Mucosa of descending colon (tissue), 3 donors: ENCODE measurements around the gene LIAS. TPM values are rescaled to one million over a fixed set of nuclear protein-coding genes. Genes with fewer than 3 reads are reported as not detected.

Source experiments
- ATAC-seq: fragments of 200-7000 bp; cut with Tn5 transposase; one replicate; pipeline ENCODE4 v1.9.1; 2020; ENCODE audit warnings: mild to moderate bottlenecking, moderate library complexity
- DNase-seq, 3 donors: peaks; one replicate each; pipeline ENCODE4 v3.0.0-alpha.2; 2020
- H3K36me3 ChIP-seq: fragments of 200-600 bp; one replicate; pipeline ENCODE4 v1.8.0; 2021; ENCODE audit warnings: low read depth, mild to moderate bottlenecking
- H3K4me1 ChIP-seq: fragments of 200-600 bp; one replicate; pipeline ENCODE4 v1.8.0; 2021; ENCODE audit warnings: low read depth, mild to moderate bottlenecking
- H3K4me3 ChIP-seq: fragments of 200-600 bp; one replicate; pipeline ENCODE4 v1.8.0; 2021; ENCODE audit warnings: mild to moderate bottlenecking
- H3K9me3 ChIP-seq: fragments of 200-600 bp; one replicate; pipeline ENCODE4 v1.8.0; 2021; ENCODE audit warnings: mild to moderate bottlenecking
- intact Hi-C, 2 donors: fragments of 100-400 bp; cut with DNase I in 1 of 2; cut with micrococcal nuclease in 1 of 2; formaldehyde crosslinking; loops; one replicate each; pipeline versions ENCODE4 v1.11.0 to v1.11.1; 2022; cut with DNase I, micrococcal nuclease
- total RNA-seq, 3 donors: library from RNA; stranded (reverse); fragmentation: NEBNext Ultra II Directional in 2 of 3; extraction: Animal tissue kit (Norgen Biotek cat#: 25700) in 2 of 3; gene quantifications; one replicate each; pipeline versions ENCODE4 v1.2.1 to v1.2.4, GENCODE V29; 2021 to 2023
- TF ChIP-seq, protein P1 (sequence below): fragments of 200-600 bp; IDR thresholded peaks from one replicate; pipeline ENCODE4 v1.8.0; 2022; ENCODE audit warnings: antibody characterized with exemption, mild to moderate bottlenecking
- donor health status: DM: no; HTN: no; CAD: no; lungs with moderate emphysema.
- donor health status: DM: no; HTN: no; CAD: no.
- donor health status: DM: no; HTN: yes; CAD: no.

The LIAS gene
- total RNA-seq, 3 donors from 2014 or later = 16.5 to 30.1 (median 22.4) TPM

GRCh38 chr4:39521253-39521919 lies 62.5 kb downstream of the LIAS start:
- no peak for ATAC-seq

DNA sequence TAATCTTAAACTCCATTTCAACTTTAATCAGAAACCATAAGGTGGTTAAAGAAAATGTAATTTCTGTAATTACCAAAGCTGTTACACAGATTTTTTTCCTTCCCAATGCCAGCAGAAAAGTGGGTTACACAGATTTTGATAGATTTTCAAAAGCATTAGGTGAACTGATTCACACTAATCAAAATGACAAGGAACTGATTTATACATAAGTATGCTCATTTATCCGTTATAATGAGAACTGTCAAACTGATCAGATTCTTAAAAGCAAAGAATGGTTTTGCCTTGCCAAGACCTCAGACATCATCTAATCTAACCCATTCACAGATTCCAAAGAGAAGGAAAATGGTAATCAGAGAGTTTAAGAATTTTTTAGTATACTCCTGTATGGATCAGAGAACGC lies 63.2 kb downstream of the LIAS start:
- ATAC-seq (no peak), DNase-seq (no peak)
- intact Hi-C loops = loop anchor here in 1 of 2 donors (10.0 kb wide), 1 partner anchor 113 kb away; the partner anchor contains the start of gene SMIM14
- no peaks in the 10 kb centered on the region for H3K36me3 ChIP-seq
- no peak overlapping the region for H3K4me3 ChIP-seq
- H3K9me3 ChIP-seq = no peaks in the 10 kb centered on the region
- TF ChIP-seq, protein P1, sequence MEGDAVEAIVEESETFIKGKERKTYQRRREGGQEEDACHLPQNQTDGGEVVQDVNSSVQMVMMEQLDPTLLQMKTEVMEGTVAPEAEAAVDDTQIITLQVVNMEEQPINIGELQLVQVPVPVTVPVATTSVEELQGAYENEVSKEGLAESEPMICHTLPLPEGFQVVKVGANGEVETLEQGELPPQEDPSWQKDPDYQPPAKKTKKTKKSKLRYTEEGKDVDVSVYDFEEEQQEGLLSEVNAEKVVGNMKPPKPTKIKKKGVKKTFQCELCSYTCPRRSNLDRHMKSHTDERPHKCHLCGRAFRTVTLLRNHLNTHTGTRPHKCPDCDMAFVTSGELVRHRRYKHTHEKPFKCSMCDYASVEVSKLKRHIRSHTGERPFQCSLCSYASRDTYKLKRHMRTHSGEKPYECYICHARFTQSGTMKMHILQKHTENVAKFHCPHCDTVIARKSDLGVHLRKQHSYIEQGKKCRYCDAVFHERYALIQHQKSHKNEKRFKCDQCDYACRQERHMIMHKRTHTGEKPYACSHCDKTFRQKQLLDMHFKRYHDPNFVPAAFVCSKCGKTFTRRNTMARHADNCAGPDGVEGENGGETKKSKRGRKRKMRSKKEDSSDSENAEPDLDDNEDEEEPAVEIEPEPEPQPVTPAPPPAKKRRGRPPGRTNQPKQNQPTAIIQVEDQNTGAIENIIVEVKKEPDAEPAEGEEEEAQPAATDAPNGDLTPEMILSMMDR = no peak
- peaks cover 19% of the 10 kb centered on the region for H3K4me1 ChIP-seq

More at GRCh38 chr4:39521253-39521919, 62.5 kb downstream of the LIAS start:
- TF ChIP-seq, protein P1 = no peak
- Histone ChIP-seq H3K4me3 (no peak overlapping the region), H3K36me3 (no peaks in the 10 kb centered on the region), H3K9me3 (no peaks in the 10 kb centered on the region), H3K4me1 (peaks cover 19% of the 10 kb centered on the region)
- intact Hi-C loops = loop anchor here in 1 of 2 donors (10.0 kb wide), 1 partner anchor 113 kb away; the partner anchor contains the start of gene SMIM14
- no peak for DNase-seq

DNA sequence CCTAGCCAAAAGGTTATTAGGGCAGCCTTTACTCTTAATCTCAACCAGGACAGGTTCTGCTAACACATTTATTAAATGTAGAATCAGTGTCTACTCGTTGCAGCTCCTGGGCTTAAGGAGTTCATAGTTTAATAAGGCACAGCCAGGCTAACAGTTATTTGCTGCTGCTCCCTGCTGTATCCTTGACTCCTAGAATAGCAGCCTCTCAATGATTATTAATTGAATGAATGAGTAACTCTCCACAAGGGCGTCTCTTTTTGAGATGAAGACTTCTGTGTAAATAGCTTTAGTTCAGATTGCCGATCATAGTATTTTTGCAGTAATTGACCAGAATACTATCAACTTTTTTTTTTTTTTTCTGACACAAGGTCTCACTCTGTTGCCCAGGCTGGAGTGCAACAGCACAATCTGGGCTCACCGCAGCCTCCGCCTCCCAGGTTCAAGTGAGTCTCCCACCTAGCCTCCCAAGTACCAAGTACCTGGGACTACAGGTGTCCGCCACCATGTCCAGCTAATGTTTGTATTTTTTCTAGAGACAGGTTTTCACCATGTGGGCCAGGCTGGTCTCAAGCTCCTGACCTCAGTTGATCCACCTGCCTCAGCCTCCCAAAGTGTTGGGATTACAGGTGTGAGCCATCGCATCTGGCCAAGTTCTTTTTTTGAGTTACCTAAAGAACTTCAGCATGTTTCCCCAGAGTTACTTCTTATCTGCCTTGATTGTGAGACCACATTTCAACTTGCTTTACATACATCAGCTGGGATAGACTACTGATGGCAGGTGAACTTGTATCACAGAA lies 65.5 kb downstream of the LIAS start:
- Histone ChIP-seq H3K4me3 (no peak overlapping the region), H3K9me3 (no peaks in the 10 kb centered on the region), H3K4me1 (peaks cover 26% of the 10 kb centered on the region), H3K36me3 (no peaks in the 10 kb centered on the region)
- ATAC-seq (no peak), DNase-seq (no peak)
- intact Hi-C loops = loop anchor here in 1 of 2 donors (10.0 kb wide), 1 partner anchor 110 kb away; the partner anchor contains the start of gene SMIM14
- TF ChIP-seq, protein P1 = no peak

DNA sequence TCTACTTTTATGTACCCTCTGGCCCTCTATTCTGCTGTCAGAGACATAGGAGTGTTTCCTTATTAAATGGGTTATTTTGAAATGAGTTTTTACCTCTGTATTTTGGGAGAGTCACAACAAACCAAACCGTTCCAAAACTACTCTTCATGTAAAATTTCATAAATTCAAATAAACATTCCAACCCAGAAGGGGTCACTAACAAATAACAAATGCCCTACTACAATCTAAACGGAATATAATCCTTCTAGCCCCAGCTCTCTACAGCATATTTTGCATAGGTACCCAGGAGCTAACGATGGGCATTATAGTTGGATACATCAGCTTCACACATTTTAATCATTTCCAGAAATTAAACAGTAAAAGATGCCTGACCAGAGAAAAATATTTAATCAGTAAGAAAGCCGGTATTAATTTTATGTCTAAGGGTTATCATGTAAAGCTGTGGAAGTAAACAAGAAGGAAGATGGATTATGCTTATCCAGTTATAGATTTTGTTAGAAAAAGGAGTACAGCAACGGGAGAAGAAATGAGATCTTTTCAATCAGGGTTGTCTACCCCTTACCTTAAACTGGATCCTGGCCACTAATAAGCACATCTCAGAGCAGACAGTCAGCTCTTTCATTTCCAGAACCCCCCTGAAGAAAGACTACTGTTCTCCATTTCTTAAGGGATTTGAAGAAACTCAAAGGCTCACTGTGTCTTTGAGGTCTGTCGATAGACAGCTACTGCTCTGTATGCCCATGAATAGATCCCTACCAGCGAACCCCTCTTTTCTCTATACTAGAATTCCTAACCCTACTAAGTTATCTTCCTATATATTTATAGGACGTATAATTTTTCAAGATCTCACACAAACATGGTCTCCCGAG lies 67.2 kb downstream of the LIAS start:
- TF ChIP-seq, protein P1 = no peak
- peaks cover 26% of the 10 kb centered on the region for H3K4me1 ChIP-seq
- DNase-seq (no peak), ATAC-seq (no peak)
- no peaks in the 10 kb centered on the region for H3K9me3 ChIP-seq
- H3K4me3 ChIP-seq = peak overlapping the region; percentile 79
- intact Hi-C loops = loop anchor here (5.0 to 10.0 kb wide), 2 partner anchors 109 to 111 kb away; partner anchors contain the start of gene SMIM14 (in 2 of the 2)
- no peaks in the 10 kb centered on the region for H3K36me3 ChIP-seq

DNA sequence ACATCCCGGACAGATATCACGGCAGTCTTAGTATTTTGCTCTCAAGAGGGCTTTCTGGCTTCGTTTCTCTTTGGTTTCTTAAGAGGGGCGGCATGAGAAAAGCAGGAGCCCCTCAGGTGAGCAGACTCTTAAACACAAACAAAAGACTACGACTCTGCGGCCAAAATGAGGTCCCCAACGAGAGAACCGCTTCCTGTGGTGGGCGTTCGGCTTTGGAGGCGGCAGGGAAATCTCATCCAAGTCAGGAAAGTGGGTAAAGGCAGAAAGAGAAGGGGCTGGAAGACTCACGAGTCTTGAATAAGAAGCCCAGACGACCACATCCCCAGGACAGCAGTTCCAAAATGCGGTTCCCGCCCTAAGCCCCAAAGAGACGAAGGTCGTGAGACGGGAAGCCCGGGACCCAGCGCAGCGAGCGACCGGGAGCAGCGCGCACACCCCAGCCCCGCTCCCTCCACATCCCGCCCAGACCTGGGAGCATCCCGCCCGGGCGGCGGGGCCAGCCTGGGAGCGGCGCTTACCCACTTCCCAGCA lies 68.0 kb downstream of the LIAS start:
- H3K4me1 ChIP-seq = peaks cover 26% of the 10 kb centered on the region
- peaks cover 4% of the 10 kb centered on the region for H3K9me3 ChIP-seq
- peak overlapping the region; percentile 79 for H3K4me3 ChIP-seq
- intact Hi-C loops = loop anchor here (5.0 to 10.0 kb wide), 2 partner anchors 108 to 110 kb away; partner anchors contain the start of gene SMIM14 (in 2 of the 2)
- ATAC-seq = no peak
- no peaks in the 10 kb centered on the region for H3K36me3 ChIP-seq
- DNase-seq = no peak
- TF ChIP-seq, protein P1 = no peak
